GM19351 (cell line): ENCODE results near the gene PGPEP1.
"Not testable (repeated sequence)": the region's sequence is repeated elsewhere in the genome, so short reads cannot be mapped to it uniquely, and the experiment has no call there.

Experiments used
- ATAC-seq: cut with Tn5 transposase; IDR thresholded peaks from one replicate; pipeline ENCODE4 v1.9.1; 2021; ENCODE audit warnings: mild to moderate bottlenecking, moderate library complexity; ENCODE audit not compliant: unreplicated experiment

Gene PGPEP1

GRCh38 chr19:18363787-18364186 lies 23.4 kb downstream of the PGPEP1 start:
- ATAC-seq, result no peak

GRCh38 chr19:18364277-18364825 lies 24.0 kb downstream of the PGPEP1 start:
- not testable (repeated sequence) for ATAC-seq

- ATAC-seq, result no peak
Observed at GRCh38 chr19:18364826-18365528, 24.6 kb downstream of the PGPEP1 start.

DNA sequence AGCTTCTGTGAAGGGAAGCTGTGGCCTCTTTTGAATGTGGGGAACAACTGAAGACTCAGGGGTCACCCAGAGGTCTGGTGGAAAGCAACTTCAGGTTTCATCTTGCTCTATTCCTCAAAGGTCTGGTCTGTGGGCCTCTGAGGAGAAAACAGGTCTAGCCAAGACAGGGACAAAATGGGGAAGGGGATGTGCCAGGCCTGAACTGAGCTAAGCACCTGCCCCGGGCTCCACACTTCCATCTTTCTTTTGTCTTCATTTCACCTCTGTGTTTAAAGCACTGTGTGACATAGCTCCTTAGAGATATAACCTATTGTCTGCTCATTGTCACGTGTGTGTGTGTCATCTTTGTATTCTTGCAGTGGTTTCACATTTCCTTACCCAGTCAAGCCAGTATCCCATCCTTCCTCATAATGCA lies 25.6 kb downstream of the PGPEP1 start:
- no peak for ATAC-seq

DNA sequence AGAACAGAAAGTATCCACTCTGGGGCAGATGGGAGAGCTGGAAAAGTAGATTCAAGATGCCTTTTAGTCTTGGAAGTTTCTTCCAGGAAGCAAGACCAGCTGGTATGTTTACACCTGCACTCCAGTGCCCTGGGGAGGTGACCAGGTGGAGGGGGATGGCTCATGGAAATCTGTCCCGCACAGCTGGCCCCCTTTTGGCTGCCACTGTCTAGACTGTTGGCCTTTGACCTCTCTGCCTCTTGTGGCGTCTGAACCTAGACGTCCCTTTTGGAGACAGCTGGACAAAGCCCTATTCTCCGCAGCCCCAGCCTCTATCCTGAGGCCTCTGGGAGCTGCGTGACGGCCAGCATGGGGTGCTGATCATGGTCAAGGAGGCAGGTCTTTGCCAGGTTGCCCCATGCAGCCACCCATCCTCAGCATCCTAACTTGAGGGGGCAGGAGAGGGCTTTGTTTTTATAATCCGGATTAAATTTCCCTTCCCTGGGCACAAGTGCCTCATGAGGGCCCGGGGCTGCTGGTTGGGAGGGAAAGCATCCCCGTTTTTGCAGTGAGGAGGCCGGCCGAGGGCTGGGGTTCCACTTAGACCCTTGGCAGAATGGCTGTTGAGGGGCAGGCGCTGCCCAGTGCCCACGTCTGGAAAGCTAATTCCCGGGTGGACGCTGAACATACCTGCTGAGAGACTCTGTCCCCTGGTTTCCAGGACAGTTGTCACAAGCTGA lies 28.3 kb downstream of the PGPEP1 start:
- ATAC-seq, result no peak

DNA sequence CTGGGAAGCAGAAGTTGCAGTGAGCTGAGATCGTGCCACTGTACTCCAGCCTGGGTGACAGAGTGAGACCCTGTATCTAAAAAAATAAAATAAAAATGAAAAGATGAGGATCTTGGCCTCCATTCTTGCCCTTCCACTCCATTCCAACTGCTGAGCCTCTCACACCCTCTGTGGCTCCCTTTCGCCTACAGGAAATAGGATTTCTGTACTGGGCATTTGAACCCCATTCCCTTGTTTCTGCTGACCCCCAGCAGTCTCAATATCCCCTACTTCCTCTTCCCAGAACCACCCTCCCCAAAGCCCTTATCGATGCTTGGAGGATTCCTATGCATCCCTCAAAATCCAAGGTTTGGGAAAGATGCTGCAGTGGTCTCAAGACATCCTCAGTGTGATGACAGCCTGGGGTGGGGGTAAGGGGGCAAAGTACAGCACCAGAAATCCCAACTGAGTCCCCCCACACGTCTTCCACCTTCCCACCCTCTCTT lies 33.1 kb downstream of the PGPEP1 start:
- no peak for ATAC-seq

- peak; percentile 89 for ATAC-seq
Observed at GRCh38 chr19:18373892-18374629, 33.7 kb downstream of the PGPEP1 start.

- no peak for ATAC-seq
Observed at GRCh38 chr19:18377026-18377425, 36.6 kb downstream of the PGPEP1 start.

DNA sequence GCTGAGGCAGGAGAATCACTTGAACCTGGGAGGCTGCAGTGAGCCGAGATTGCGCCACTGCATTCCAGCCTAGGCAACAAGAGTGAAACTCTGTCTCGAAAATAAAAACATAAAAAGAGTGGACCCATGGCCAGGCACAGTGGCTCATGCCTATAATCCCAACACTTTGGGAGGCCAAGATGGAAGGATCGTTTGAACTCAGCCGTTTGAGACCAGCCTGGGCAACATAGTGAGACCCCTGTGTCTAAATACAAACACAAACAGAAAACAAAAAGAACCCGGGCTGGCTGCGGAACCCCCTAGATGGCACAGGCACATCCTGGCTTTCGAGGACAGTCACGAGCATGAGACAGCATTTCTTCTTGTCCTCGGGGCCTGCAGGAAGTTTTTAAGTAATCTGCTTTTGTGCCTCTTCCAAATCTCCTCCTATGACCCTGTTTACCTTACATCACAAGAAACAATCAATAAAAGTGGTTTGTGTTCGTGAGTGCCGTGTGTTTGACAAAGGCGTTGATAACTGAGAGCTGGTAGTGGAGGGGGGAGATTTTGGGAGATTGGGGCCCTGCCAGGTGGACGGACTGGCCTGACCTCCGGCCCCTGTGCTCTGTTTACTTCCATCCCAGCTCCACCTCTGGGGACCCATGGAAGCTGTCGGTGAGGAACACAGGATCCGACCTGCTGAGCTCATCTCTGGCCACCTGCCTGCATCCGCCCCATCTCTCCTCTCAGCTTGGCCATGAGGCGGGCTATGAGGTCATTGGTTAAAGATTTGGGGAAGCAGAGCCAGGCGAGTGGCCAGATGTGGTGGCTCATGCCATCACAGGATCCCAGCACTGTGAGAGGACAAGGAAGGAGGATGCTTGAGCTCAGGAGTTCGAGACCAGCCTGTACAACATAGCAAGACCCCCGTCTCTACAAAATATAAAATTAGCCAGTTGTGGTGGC lies 39.7 kb downstream of the PGPEP1 start:
- ATAC-seq, result no peak

DNA sequence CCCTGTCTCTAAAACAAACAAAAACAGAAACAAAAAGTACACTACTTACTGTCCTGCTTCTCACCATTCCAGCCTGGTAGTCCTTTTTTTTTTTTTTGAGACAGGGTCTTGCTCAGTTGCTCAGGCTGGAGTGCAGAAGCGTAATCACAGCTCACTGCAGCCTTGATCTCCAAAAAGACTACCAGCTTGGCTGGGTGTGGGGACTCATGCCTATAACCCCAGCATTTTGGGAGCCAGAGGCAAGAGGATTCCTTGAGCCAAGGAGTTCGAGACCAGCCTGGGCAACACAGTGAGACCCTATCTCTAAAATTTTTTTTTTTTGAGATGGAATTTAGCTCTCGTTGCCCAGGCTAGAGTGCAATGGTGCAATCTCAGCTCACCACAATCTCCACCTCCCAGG lies 40.4 kb downstream of the PGPEP1 start:
- ATAC-seq, result no peak

DNA sequence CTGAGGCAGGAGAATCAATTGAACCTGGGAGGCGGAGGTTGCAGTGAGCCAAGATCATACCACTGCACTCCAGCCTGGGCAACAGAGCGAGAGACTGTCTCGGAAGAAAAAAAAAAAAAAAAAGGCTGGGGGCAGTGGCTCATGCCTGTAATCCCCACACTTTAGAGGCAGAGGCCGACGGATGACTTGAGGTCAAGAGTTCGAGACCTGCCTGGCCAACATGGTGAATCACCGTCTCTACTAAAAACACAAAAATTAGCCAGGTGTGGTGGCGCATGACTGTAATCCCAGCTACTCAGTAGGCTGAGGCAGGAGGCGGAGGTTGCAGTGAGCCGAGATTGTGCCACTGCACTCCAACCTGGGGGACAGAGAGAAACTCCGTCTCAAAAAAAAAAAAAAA lies 43.2 kb downstream of the PGPEP1 start:
- not testable (repeated sequence) for ATAC-seq

DNA sequence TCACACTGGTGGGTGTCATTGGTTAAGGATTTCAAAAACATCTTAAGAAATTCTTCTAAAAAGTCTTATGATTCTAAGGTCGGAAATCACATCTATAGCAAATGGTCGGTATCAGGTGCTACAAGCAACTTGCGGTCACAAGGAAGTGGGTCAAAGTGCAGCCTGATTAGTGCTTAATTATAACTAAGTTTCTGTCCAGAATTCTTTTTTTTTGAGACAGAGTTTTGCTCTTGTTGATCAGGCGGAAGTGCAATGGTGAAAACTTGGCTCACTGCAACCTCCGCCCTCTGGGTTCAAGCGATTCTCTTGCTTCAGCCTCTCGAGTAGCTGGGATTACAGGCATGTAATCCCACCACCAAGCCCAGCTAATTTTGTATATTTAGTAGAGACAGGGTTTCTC lies 44.4 kb downstream of the PGPEP1 start:
- ATAC-seq, result no peak

- ATAC-seq, result no peak
Observed at GRCh38 chr19:18385359-18385674, 44.9 kb downstream of the PGPEP1 start.

GRCh38 chr19:18385675-18386542 lies 45.5 kb downstream of the PGPEP1 start, which contains the start of gene GDF15:
GDF15 (plus strand) TSS chr19:18386158; CDS start chr19:18386190, 32 bp downstream.
- no peak for ATAC-seq

DNA sequence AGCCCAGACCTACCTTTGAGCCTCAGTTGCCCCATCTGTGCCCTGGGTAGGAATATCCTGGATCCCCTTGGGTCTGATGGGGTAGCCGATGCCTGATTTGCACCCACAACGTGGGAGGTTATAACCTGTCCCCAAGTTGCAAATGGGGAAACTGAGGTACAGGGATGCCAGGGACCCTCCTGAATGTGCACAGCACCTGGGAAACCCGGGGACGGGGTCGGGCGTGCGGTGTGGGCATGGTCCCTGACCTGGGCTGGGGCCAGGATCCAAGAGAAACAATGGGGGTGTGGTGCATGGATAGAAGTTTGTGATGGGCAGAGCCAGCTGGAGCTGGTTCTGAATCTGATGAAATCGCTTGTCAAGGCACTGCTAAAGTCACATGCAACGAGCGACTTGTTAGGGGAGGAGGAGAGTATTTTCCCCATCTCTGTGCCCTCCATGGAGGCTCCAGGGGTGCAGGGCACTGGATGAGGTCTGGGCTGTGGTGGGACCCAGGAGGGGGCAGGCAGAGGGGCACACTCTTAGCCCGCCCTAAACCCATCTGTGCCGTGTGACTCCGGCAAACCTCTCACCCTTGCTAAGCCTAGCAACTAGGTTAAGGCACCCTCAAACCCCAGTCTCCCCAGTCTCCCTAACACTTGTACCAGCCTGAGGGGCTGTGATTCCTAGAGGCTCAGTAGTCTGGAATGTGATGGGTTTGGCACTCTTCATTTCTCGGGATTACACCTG lies 46.3 kb downstream of the PGPEP1 start:
- no peak for ATAC-seq

GRCh38 chr19:18388100-18388959 lies 47.9 kb downstream of the PGPEP1 start:
- no peak for ATAC-seq

- ATAC-seq, result no peak
Observed at GRCh38 chr19:18388960-18389725, 48.7 kb downstream of the PGPEP1 start.
